KG1 (cell line): ENCODE measurements around the gene RB1.
"Not testable (repeated sequence)": the region's sequence is repeated elsewhere in the genome, so short reads cannot be mapped to it uniquely, and the experiment has no call there.

Experiments
- DNase-seq: peaks from one replicate; lab custom pipeline; 2025; lab: John Stamatoyannopoulos, UW

The RB1 gene

DNA sequence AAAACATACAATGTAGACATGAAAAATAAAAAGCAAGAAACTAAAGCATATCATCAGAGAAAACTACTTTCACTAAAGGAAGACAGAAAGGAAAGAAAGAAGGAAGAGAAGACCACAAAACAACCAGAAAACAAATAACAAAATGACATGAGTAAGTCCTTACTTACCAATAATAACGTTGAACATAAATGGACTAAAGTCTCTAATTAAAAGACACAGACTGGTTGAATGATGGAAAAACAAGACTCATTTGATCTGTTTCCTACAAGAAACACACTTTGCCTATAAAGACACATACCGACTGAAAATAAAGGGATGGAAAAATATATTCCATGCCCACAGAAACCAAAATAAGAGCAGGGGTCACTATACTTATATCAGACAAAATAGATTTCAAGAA is 46.0 kb downstream of the RB1 start:
- DNase-seq: no peak

DNA sequence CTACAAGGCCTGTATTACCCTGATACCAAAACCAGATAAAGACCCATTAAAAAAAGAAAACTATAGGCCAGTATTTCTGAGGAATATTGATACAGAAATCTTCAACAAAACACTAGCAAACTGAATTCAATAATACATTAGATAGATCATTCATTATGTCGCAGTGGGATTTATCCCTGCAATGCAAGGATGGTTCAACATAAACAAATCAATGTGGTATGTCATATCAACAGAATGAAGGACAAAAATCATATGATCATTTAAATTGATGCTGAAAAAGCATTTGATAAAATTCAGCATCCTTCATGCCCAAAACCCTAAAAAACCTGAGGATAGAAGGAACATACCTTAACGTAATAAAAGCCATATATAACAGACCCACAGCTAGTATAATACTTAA is 50.0 kb downstream of the RB1 start:
- DNase-seq: no peak

DNA sequence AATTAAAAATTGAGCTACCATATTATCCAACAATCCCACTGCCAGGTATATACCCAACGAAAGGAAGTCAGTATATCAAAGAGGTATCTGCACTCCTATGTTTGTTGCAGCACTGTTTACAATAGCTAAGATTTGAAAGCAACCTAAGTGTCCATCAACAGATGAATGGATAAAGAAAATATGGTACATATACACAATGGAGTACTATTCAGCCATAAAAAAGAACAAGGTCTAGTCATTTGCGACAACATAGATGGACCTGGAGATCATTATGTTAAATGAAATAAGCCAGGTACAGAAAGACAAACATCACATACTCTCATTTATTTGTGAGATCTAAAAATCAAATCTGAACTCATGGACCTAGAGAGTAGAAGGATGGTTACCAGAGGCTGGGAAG is 52.0 kb downstream of the RB1 start:
- DNase-seq: not testable (repeated sequence)

DNA sequence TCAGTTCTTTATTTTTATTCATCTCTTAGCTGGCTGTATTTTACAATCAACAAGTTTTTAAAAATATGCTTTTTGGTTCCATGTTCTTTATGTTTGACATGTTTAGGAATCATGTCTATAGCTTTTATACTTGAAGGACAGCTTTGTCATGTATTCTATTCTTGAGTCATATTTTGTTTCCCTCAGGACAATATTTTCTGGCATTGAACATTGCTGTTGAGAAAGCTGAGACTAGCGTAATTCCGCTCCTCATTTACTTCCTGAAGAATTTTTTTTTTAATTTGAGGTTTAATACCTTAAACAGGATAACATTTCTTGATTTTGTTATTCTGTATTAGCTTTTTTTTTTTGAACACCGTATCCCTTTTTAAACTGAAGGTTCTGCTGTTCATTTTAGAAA is 53.2 kb downstream of the RB1 start:
- DNase-seq: no peak

DNA sequence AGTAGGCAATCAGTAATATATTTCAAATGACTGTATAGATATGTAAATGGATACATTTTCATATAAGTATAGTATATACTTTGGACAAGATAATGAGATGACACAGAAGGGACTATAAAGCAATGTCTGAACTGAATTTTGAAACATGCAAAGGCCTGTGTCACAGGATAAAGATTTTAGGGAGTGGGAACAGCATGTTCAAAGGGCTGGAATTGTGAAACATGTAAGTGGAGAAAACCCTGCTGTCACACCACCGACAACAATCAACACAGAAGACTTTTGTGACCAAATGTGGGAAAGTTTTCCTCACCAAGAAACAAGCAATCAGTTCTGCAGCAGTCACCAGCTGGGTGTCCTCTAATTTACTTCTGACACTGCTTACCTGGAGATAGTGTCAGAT is 66.4 kb downstream of the RB1 start:
- DNase-seq: no peak

DNA sequence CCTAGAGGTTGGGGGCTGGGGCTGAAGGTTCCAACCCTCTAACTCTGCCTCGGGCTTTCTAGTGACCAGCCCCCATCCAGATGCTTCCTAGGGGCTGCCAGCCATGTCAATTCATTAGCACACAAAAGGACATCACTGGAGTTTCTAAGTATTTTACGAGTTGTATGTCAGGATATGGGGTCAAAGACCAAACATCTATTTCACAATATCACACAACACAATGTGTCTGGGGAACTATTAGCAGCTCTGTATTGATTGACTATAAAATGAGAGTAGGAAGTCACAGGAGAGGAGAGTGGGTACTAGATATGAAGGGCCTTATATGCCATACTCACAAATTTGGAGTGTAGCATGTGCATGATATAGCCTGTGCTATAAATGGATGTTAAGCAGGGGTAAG is 67.3 kb downstream of the RB1 start:
- no peak for DNase-seq

DNA sequence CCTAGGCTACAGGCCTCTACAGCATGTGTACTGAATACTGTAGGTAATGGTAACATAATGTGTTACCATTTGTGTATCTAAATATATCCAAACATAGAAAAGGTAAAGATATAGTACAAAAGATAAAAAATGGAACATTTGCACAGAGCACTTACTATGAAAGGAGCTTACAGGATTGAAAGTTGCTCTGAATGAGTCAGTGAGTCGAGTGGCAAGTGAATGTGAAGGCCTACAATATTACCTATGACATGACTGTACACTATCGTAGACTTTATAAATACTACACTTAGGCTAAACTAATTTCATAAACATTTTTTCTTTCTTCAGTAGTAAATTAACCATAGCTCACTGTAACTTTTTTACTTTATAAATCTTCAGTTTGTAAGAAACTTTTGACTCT is 74.3 kb downstream of the RB1 start:
- no peak for DNase-seq

DNA sequence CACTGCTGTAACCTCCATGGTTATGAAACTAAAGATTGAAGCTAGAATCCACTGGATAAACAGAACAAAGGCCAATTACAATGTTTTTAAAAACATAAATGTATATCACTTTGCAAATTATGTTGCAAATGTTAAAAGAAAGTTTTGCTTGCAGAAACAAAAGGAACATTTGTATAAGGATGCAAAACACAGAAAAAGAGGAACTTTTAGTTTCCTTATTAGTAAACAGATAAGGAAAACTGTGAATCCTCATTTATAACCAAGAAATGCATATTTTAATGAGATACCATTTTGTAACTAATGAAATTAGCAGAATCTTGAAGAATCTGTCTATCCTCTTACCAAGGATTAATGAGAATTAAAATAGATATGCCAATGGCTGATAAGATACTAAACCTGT is 77.0 kb downstream of the RB1 start:
- no peak for DNase-seq

DNA sequence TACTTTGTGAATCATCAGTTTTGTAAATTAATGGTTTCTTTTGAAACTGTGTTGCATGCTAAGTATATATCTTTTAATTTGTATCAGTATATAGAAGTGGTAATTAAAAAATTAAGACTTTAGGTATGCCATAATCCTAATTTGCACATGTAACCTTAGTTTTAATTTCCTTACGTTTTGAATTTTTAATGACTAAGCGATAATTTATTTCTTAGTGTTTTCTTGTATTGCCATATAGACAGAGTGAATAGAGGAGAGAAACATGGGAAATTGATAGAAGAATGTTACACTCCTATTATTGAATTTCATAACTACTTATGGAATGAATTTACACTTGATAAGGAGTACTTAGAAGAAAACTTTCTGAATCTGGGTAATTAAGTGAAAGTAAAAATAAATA is 79.8 kb downstream of the RB1 start:
- DNase-seq: no peak

DNA sequence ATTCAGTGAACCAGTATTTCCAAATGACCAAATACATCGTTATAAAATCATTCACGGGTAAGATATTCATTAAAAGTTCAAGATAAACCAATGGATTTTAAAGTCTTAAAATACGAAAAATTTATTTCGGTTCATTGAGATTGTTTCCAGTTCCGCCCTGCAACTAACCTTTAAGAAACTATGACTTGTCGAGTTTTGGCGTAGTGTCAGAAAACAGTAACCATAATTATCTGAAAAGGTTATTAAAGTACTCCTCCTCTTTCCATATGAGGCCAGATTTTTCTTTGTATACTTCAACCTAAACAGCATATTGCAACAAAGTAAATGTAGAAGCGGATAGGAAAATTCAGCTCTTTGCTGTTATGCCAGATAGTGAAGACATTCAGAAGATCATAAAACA is 83.3 kb downstream of the RB1 start:
- no peak for DNase-seq

DNA sequence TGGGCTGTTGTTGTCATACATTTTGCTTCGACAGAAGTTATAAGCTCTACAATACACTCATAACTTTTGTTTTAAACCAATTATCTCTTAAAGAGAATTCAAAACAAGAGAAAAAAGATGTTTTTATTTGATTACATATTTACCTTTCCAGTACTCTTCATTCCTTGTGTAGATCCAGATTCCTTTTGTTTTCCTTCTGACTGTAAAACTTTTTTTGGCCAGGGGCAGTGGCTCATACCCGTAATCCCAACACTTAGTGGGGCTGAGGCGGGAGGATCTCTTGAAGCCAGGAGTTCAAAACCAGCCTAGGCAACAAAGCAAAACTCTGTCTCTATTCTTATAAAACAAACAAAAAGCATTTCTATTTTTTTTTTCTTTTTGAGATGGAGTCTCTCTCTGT is 87.7 kb downstream of the RB1 start:
- no peak for DNase-seq

DNA sequence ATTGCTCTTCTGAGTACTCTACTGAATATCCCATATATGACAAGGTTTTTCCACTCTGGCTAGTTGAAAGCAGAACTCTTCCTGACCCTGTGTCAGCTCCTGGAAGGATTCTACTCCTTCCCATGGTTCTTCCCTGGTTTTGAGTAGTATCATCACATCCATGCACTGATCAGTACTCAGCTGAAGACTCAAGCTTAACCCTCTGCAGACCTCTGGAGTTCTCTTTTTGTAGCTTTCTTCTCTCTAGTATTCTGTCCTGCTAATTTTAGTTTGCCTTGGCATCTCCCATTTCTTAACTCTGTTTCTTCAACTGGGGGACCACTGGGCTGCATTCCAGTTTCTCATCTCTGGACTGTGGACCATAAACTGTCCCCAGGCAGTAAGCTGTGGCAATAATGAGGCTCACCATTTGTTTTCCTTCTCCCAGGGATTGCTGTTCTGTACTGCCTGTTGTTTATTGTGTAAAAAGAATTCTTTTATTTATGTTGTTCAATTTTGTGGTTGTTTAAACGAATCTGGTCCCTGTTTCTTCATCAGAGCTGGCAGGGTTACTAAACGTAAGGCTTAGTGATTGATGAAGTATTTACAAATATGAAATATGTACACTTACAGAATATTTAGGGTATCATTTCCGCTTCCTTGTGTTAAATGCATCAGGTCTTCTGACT is 89.6 kb downstream of the RB1 start:
- DNase-seq: no peak

DNA sequence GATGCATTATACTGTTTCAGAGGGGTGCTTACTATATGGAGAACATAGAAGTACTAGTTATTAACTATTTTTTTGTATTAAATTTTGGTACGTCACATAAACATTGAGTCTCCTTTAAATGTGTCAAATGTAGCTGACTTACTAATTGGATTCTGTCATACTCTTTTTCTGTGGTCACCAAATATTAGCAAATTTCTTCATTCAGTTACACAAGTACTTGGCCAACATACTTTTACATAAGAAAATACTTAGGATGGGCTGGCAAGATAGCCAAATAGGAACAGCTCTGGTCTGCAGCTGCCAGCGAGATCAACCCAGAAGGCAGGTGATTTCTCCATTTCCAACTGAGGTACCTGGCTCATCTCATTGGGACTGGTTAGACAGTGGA is 90.1 kb downstream of the RB1 start:
- no peak for DNase-seq

DNA sequence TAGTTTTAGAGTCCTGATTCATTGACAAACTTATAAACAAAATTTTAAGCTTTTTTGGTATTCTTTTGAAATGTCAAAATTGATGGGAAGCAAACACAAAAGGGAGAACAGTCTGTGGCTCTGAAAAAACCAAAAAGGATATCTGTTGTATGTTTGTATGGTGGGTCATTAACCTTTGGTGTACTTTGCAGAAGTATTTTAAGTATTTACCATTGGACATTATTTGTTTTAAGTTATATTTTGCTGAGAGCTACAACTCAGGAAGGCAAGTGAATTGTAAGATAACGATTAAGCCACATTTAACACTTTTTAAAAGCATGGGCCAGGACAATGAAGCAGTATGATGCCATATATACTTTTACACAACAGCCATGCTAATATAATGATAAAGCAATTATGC is 94.2 kb downstream of the RB1 start:
- no peak for DNase-seq

DNA sequence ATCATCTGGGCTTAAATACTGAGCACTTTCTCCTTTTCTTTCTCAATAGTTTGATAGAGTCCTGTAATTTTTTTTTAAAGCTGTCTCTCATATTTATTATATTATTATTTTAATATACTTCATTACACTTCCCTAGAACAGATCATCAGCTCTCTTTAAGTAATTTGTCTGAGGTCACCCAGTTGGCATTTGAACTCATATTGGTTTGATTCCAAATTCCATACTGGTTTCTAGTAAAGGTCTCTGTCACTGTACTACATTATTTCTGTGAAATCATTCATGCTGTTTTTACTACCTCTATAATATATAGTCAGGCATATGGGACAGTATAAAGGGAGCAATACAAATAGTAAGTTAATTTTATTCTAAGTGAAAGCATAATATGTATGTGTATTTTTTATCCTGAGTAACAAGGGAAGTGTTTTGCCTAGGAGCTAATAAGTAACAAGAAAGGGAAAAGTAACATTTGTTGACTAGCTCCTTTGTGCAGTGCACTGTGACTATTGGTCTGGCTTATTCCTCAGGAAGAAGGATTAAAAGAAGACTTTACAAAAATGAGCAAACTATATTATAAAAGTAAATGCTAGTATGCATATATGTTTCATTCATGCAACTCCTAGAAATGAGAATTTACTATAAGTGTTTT is 95.0 kb downstream of the RB1 start:
- no peak for DNase-seq

DNA sequence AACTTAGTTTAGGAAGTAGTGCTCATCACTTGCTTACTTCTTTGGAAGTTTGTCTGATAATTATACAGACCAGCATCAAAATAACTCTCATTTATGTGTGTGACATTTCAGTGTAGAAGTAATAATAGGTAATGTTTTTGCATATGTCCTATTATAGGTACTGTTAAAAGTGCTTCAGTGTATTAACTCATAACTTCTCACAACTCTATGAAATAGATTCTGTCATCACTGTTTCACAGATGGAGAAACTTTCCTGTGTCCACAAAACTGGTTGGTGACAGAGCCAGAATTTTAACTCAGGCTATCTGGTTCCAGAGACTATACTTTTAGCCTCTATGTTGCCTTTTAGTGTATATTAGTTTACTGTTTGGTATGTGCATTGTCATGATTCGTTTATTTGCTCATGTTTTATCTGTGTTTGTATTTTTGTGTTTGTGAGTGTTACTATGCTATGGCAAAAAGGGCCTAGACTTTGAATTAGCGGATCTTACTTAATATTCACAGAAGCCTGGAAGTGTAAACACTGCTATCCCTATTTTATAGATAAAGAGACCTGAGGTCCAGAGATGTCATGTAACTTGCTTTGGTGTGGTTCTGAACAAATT is 96.6 kb downstream of the RB1 start:
- DNase-seq: no peak

DNA sequence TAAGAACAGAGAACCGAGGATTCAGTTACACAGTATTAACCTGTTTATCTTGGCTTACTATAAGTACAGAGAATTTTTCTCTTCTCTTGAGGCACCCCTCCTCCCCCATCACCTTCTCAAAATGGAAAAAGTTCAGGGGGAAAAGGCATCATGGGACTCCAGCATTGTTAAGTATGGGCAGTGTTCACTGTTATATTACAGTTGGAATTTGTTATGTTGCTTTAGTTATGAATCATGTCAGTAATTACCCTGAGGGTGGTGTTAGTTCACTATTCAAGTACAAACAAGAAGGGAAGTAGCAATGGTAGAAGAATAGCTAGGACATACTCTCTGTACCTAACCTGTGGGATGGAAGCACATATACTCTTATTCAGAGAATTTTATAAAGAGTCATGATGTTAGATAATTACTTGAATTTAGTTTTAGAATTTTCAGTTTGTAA is 97.3 kb downstream of the RB1 start:
- DNase-seq: no peak

DNA sequence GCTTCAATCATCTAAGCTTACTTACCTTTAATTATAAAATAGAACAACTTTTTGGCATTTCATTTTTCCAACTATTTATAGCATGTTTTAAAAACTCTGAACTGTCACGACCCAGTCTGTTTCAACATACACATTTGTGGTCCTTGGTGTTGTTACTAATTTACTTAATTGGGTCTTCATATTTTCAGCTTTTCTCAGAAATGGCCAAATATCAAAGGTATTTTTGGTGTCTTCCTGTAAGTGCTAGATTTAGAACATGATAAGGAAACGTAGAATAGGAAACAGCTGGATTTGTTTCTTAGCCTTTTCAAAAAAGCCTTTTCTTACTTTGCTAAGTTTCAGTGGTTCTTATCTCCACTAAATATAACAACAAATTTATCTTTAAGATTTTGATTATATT is 97.9 kb downstream of the RB1 start:
- no peak for DNase-seq

DNA sequence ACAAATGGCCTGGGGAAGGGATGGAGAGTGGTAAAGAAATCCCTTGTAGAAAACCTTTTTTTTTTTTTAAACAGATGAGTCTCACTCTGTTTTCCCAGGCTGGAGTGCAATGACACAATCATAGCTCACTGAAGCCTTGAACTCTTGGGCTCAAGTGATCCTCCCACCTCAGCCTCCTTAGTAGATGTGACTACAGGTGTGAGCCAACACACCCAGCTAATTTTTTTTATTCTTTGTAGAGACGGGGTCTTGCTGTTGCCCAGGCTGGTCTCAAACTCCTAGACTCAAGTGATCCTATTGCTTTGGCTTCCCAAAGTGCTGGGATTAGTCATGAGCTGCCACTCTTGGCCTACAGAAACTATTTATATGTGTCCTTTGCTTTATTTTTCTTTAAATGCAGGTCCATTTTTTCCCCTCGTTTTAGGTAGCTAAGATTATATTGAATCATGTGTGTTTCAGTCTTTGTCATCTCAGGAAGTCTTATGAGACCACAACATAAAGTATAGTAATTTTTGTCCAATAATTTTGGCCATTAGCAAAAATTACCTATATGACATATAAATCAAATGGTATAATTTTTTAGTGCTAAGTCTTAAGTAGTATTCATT is 98.9 kb downstream of the RB1 start:
- no peak for DNase-seq

DNA sequence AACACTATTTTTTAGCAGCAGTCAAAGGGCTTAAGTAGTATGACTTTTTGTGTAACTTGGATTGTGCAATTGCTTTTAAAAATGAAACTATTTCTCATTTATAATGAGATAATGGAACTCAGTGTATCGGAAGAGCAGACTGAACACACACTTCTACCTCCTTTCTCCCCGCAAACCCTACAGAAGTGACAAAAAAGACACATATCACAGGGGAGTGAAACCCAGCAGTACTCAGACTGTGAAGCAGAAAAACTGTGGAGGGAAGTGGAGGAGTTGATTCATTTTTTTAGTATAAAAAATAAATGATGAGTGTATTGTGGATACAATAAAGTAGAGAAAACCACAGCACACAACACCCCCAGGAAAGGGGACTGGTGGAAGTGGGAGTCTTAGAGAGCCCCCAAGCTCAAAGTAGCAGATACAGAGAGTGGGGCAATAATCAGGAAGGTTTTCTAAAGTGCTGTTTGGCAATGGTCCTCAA is 99.6 kb downstream of the RB1 start:
- no peak for DNase-seq

DNA sequence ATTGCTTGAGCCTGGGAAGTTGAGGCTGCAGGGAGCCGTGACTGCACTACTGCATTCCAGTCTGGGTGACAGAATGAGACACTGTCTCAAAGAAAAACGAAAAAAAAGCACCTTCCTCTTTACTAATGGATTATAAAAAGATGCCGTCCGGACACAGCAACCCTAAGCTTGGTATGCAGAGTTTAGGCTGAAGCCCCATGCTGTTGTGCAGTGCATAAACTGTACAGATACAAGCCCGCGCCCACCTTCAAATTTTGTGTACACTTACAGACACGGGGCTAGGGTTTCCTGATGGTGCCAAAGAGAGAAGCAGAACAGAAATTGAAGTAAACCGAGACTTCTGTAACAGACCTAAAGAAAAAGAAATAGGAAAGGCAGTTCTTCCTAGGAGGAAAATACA is 100.4 kb downstream of the RB1 start:
- DNase-seq: no peak

DNA sequence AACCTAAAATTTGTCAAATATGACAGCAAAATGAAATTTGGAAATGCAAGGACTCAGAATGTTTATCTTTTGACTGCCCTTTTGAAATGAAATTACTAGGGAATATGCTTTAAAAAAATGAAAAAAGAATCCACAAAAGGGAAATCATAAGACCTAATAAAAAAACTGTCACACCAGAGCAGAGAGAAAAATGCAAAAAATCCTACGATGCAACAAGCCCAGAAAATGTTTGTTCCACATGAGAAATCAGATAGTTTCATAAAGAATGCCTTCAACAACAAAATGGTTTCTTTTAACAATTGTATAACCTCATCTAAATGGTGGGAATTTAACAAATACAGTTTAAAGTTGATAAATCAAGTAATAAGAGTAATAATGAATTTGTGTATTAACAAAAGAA is 101.4 kb downstream of the RB1 start:
- DNase-seq: no peak

DNA sequence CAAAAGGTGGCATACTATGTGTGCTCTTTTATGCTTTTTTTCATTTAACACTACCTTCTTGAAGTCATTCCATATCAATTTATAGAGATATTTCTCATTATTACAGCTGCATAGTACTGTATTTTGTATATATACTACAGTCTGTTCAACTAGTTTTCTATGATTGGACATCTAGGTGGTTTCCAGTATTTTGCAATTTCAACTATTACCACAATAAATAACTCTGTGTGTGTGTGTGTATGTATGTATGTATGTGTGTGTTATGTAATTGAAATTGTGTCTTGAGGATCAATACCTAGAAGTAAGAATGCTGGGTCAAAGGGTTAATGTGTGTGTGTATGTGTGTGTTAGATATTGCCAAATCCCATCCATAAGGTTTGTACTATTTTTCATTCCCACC is 102.3 kb downstream of the RB1 start:
- no peak for DNase-seq
